ENCODE measurements around the gene UGT2B17. TPM values are rescaled to one million over a fixed set of nuclear protein-coding genes. Genes with fewer than 3 reads are reported as not detected.
"Not testable (repeated sequence)": the region's sequence is repeated elsewhere in the genome, so short reads cannot be mapped to it uniquely, and the experiment has no call there.

Gene UGT2B17
- total and polyA plus RNA-seq, 2 of the 13 experiments (the other 11 are each of a cell fraction or from before 2014, with no cell fraction given), result not detected

- TF ChIP-seq ZNF788 (CRISPR knock-in tag; IDR thresholded peaks at IDR 0.05; ENCODE audit: borderline replicate concordance), result no peak
- TF ChIP-seq ZNF687 (CRISPR knock-in tag; IDR thresholded peaks at IDR 0.05), result no peak
- TF ChIP-seq ZSCAN25 (CRISPR knock-in tag; IDR thresholded peaks at IDR 0.05), result no peak
- TF ChIP-seq ATRX (CRISPR knock-in tag; IDR thresholded peaks at IDR 0.05; ENCODE audit: borderline replicate concordance), result no peak
- TF ChIP-seq HES4 (CRISPR knock-in tag; IDR thresholded peaks at IDR 0.05; ENCODE audit: borderline replicate concordance), result no peak
- TF ChIP-seq MAFF (IDR thresholded peaks at IDR 0.05; ENCODE audit: low read depth, low read length), result no peak
- TF ChIP-seq SP5 (CRISPR knock-in tag; IDR thresholded peaks at IDR 0.05; ENCODE audit: borderline replicate concordance, low read depth), result no peak
Measured at GRCh38 chr4:68569466-68570121, 6.5 kb downstream of the UGT2B17 start (continued).

GRCh38 chr4:68569036-68569435 lies 7.1 kb downstream of the UGT2B17 start:
- H3K27ac ChIP-seq (ENCODE audit: extremely low read length, insufficient read depth, low read length); H3K79me2 ChIP-seq (ENCODE audit: insufficient read depth, low read length); H3K4me1 ChIP-seq (ENCODE audit: insufficient read depth, low read length); POLR2A ChIA-PET; H3K27me3 ChIP-seq (ENCODE audit: control insufficient read depth in 1 of 2, insufficient read depth in 2 of 2, low read length in 2 of 2); DNase-seq (ENCODE audit: low spot score); in situ Hi-C loops (cut with HindIII; ENCODE audit: extremely low pct_ligation_motif_present, low pct_unique_long_range_greater_than_20kb); H3K4me2 ChIP-seq (ENCODE audit: low read depth, low read length); H4K20me1 ChIP-seq (ENCODE audit: insufficient read depth, low read length); intact Hi-C loops (cut with micrococcal nuclease; ENCODE audit: unreplicated experiment); H3K9ac ChIP-seq (ENCODE audit: insufficient read depth, low read depth, low read length); H3K36me3 ChIP-seq (replicated peaks in 1 of 2; ENCODE audit: control insufficient read depth in 1 of 2, insufficient read depth in 2 of 2, low read length in 2 of 2); FAIRE-seq; CTCF ChIA-PET (ENCODE audit: low intra/inter-chr PET ratio, low total read pairs); H3K9me3 ChIP-seq (ENCODE audit: low read length); H3K4me3 ChIP-seq (replicated peaks in 1 of 3; ENCODE audit: insufficient read depth in 1 of 3, low read depth in 2 of 3, low read length in 3 of 3); BruUV-seq (replicated peaks); H2AFZ ChIP-seq (ENCODE audit: low read length): not testable (repeated sequence)
- ATAC-seq, result peak; percentile 71
- WGBS (ENCODE audit: low lambda C conversion rate), result 100% methylated on average over 1 of the region's 1 CpG
- 0 out of 2 replicates have a peak, but pooled peaks have one; percentile 9 for TF ChIP-seq STAG1 (CRISPR knock-in tag; IDR thresholded peaks at IDR 0.05)

- H3K27me3 ChIP-seq (ENCODE audit: control insufficient read depth in 1 of 2, insufficient read depth in 2 of 2, low read length in 2 of 2); in situ Hi-C loops (cut with HindIII; ENCODE audit: extremely low pct_ligation_motif_present, low pct_unique_long_range_greater_than_20kb); H3K9ac ChIP-seq (ENCODE audit: insufficient read depth, low read depth, low read length); H3K4me2 ChIP-seq (ENCODE audit: low read depth, low read length); H3K27ac ChIP-seq (ENCODE audit: extremely low read length, insufficient read depth, low read length); H2AFZ ChIP-seq (ENCODE audit: low read length); FAIRE-seq; H3K4me1 ChIP-seq (ENCODE audit: insufficient read depth, low read length); intact Hi-C loops (cut with micrococcal nuclease; ENCODE audit: unreplicated experiment); ATAC-seq; H4K20me1 ChIP-seq (ENCODE audit: insufficient read depth, low read length); H3K9me3 ChIP-seq (ENCODE audit: low read length); POLR2A ChIA-PET; BruUV-seq (replicated peaks); H3K79me2 ChIP-seq (ENCODE audit: insufficient read depth, low read length); H3K36me3 ChIP-seq (replicated peaks in 1 of 2; ENCODE audit: control insufficient read depth in 1 of 2, insufficient read depth in 2 of 2, low read length in 2 of 2); H3K4me3 ChIP-seq (replicated peaks in 1 of 3; ENCODE audit: insufficient read depth in 1 of 3, low read depth in 2 of 3, low read length in 3 of 3); DNase-seq (ENCODE audit: low spot score); CTCF ChIA-PET (ENCODE audit: low intra/inter-chr PET ratio, low total read pairs): not testable (repeated sequence)
- 29% methylated on average over 4 of the region's 4 CpGs for WGBS (ENCODE audit: low lambda C conversion rate)
Measured at GRCh38 chr4:68568535-68568934, 7.6 kb downstream of the UGT2B17 start.

Measured in HepG2 (cell line).